ENCODE results near the gene TXNL4B. TPM values are rescaled to one million over a fixed set of nuclear protein-coding genes. Genes with fewer than 3 reads are reported as not detected.

TXNL4B gene
- 6.7 TPM for total RNA-seq
- long read RNA-seq, transcript TXNL4B-201 (4 exons, 2,556 nt), result major isoform, 8 of 10 reads
- long read RNA-seq, partial matches to known transcripts, result 0 of 10 reads
- long read RNA-seq, other reads (novel, unspliced or antisense), result 2 of 10 reads

DNA sequence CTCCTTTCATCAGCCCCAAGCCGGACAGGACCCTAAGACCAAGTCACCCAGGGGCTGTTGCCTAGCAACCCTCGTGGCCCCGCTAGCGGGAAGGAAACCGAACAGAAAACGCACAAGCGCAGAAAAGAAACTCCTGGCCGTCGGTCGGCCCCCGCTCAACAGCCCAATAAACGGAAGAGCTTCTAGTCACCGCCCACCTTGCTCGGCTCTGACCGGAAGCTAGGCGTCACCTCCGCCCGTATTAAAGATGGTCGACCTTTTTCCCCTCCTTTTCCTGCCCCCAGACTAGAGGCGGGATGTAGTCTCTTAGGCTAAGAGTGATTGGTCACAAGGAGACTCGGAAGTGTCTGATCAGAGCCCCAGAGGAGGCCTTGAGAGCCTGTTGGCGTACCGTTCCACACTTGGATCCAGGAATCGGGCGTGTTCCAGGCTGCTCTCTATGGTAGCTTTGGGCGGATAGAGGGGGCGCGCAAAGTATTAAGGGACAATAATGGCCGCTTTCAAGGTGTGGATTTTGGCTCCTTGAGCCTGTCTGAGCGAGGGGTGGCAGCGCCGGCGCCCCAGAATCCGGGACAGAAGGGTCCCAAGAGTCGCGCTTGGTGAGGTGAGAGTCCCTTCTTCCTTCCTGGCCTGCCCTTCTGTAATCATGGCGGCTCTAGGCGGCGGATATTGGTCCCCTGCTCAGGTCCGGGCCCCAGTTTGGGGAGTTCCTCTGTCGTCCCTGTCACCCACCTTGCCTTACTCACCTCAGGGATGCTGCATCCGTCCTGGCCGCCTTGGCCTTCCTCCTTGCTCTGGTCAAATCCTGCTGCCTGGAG lies at the start of gene TXNL4B, which contains the start of gene DHX38:
TSS of gene TXNL4B (minus strand) at position 173 of the 818 bp plus-strand sequence. CDS start 2,871 bp downstream, outside the sequence.
TSS of gene DHX38 (plus strand) at position 400 of the 818 bp plus-strand sequence. CDS start 2,311 bp downstream, outside the sequence.
- peaks cover 47% of the 10 kb centered on the region for H3K36me3 ChIP-seq
- peak within 1 kb of the TSS; percentile 85 for H3K4me3 ChIP-seq
- no peaks in the 10 kb centered on the region for H3K9me3 ChIP-seq (replicated peaks)
- TF ChIP-seq, protein P1, sequence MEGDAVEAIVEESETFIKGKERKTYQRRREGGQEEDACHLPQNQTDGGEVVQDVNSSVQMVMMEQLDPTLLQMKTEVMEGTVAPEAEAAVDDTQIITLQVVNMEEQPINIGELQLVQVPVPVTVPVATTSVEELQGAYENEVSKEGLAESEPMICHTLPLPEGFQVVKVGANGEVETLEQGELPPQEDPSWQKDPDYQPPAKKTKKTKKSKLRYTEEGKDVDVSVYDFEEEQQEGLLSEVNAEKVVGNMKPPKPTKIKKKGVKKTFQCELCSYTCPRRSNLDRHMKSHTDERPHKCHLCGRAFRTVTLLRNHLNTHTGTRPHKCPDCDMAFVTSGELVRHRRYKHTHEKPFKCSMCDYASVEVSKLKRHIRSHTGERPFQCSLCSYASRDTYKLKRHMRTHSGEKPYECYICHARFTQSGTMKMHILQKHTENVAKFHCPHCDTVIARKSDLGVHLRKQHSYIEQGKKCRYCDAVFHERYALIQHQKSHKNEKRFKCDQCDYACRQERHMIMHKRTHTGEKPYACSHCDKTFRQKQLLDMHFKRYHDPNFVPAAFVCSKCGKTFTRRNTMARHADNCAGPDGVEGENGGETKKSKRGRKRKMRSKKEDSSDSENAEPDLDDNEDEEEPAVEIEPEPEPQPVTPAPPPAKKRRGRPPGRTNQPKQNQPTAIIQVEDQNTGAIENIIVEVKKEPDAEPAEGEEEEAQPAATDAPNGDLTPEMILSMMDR (IDR thresholded peaks at IDR 0.05; ENCODE audit: borderline replicate concordance), result no peak
- intact Hi-C loops (cut with micrococcal nuclease), result no loop called here
- peak within 1 kb of the TSS; percentile 91 for H3K27ac ChIP-seq (replicated peaks)
- peaks cover 47% of the 10 kb centered on the region for H3K4me1 ChIP-seq
- peak; percentile 92 for DNase-seq
- no peaks in the 10 kb centered on the region for H3K27me3 ChIP-seq (ENCODE audit: low read depth)

DNA sequence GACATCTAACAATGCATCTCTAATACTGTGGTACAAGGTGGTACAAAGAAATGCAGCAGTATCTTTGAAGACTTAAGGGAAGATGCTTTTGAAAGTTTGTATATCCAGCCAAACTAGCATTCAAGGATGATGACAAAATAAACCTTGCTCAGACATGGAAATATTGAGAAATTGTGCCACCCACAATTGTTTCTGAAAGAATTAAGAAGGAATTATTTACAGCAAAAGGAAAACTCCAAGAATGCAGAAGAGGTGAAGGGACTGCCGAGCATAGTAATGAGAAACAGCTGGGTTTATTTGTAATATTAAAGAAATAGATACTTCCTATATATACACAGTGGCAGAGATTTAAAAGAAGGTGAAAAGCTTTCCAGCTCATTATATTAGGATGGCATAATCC lies 49.1 kb upstream of the TXNL4B start:
- intact Hi-C loops (cut with micrococcal nuclease), result no loop called here
- TF ChIP-seq, protein P1 (IDR thresholded peaks at IDR 0.05; ENCODE audit: borderline replicate concordance), result no peak
- Histone ChIP-seq H3K36me3 (no peaks in the 10 kb centered on the region), H3K4me3 (no peak overlapping the region), H3K9me3 (replicated peaks) (peaks cover 9% of the 10 kb centered on the region), H3K27ac (replicated peaks) (no peak overlapping the region), H3K27me3 (ENCODE audit: low read depth) (peaks cover 11% of the 10 kb centered on the region), H3K4me1 (no peaks in the 10 kb centered on the region)
- DNase-seq, result no peak

DNA sequence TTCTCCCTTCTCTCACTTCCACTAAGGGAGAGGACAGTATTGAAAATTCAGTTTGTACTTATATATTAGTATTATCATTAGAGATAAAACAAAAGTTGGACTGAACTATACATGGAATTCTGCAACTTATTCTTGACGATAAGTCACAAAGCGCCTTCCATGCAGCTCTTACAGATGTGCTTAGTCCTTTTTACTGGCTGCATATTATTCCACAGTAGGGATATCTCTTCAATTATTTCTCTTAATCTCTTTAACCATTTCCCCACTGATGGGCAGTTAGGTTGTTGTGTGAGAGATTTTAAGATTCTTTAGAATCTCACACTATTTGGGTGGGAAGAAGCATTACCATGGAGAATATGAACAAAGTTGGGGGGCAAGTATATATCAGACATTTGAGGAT lies 46.5 kb upstream of the TXNL4B start:
- intact Hi-C loops (cut with micrococcal nuclease), result no loop called here
- Histone ChIP-seq H3K9me3 (replicated peaks) (no peaks in the 10 kb centered on the region), H3K4me3 (no peak overlapping the region), H3K27me3 (ENCODE audit: low read depth) (peaks cover 14% of the 10 kb centered on the region), H3K4me1 (no peaks in the 10 kb centered on the region), H3K36me3 (no peaks in the 10 kb centered on the region), H3K27ac (replicated peaks) (no peak overlapping the region)
- TF ChIP-seq, protein P1 (IDR thresholded peaks at IDR 0.05; ENCODE audit: borderline replicate concordance), result no peak
- DNase-seq, result no peak

DNA sequence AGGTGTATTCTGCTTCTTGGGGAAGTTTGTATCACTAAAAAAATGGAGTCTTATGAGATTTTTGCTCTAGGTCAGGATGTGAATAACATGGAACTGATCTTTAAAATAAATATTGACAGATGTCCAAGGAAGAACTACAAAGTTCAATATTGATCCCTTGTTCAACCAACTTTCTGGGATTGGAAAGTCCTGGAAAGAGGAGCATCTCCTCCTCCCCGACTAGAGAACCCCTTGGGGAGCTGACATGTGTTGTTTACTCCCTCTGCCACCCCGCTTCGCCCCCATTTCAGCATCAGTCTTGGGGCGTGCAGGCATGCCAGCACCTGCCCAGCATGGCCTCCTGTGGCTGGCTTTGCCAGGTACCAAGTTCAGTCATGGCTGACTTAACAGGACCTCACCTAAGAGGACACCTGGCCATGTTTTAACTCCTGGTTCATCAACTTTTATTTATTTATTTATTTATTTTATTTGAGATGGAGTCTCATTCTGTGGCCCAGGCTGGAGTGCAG lies 44.7 kb upstream of the TXNL4B start:
- TF ChIP-seq, protein P1 (IDR thresholded peaks at IDR 0.05; ENCODE audit: borderline replicate concordance), result no peak
- Histone ChIP-seq H3K4me1 (no peaks in the 10 kb centered on the region), H3K27ac (replicated peaks) (no peak overlapping the region), H3K9me3 (replicated peaks) (no peaks in the 10 kb centered on the region), H3K27me3 (ENCODE audit: low read depth) (peaks cover 14% of the 10 kb centered on the region), H3K4me3 (no peak overlapping the region), H3K36me3 (no peaks in the 10 kb centered on the region)
- no peak for DNase-seq
- intact Hi-C loops (cut with micrococcal nuclease), result no loop called here

DNA sequence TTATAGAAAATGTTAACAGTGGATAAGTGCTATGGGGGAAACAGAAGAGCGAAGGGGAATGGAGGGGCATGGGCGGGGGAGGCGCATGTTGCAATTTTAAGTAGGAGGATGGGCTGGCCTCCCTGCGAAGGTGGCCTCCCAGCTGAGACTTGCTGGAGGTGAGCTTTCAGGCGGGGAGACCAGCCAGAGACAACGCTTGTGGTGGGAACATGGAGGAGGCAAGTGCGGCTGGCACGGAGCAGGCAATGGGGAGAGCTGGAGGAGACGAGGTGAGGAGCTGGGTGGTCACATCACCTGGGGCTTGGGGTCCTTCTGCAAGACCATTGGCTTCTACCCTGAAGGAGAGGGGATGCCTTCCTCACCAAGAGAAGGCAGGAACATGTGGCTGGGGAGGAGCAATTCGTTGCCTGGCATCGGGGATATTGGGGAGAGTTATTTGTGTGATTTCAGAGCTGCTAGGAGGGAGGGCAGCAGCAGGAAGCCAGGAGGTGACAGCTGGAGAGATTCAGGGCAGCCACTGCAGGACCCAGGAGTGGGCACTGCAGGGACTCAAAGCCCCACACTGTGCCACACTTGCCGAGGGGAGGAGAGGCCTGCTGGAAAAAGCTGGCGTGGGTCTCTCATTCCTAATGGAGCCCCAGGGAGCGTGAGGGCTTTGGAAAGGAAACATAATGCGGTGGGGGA lies 44.1 kb upstream of the TXNL4B start:
- Histone ChIP-seq H3K9me3 (replicated peaks) (no peaks in the 10 kb centered on the region), H3K27me3 (ENCODE audit: low read depth) (peaks cover 14% of the 10 kb centered on the region), H3K36me3 (no peaks in the 10 kb centered on the region), H3K4me1 (no peaks in the 10 kb centered on the region), H3K4me3 (no peak overlapping the region), H3K27ac (replicated peaks) (no peak overlapping the region)
- TF ChIP-seq, protein P1 (IDR thresholded peaks at IDR 0.05; ENCODE audit: borderline replicate concordance), result no peak
- no peak for DNase-seq
- intact Hi-C loops (cut with micrococcal nuclease), result no loop called here

Data from left ventricle myocardium inferior (tissue), 1 donor.